Measurements from ENCODE around the gene ZNF618. TPM values are rescaled to one million over a fixed set of nuclear protein-coding genes. Genes with fewer than 3 reads are reported as not detected.

The ZNF618 gene
- total RNA-seq, 2 experiments from 2014 or later, result not detected

- H3K4me3 ChIP-seq (ENCODE audit: low read depth, low read length, poor library complexity, severe bottlenecking), result no peak overlapping the region
- intact Hi-C loops (cut with micrococcal nuclease; ENCODE audit: unreplicated experiment), result no loop called here
- TF ChIP-seq EZH2phosphoT487 (IDR thresholded peaks at IDR 0.05; ENCODE audit: borderline replicate concordance, low read depth, low read length) (no peak), CTCF (conservative IDR thresholded peaks at IDR 0.05; ENCODE audit: low read length) (no peak)
- H3K4me1 ChIP-seq (ENCODE audit: insufficient read depth, low read length, poor library complexity, severe bottlenecking), result no peaks in the 10 kb centered on the region
- no peaks in the 10 kb centered on the region for H4K20me1 ChIP-seq (ENCODE audit: insufficient read depth, low read length)
- ChIA-PET POLR2A (interaction anchor here (0.5 to 0.9 kb wide), 2 partner anchors 14 to 30 kb away, joined by 3 read pairs; no protein-coding TSS in a partner anchor), CTCF (ENCODE audit: unreplicated experiment) (no interaction called here)
- H3K36me3 ChIP-seq (ENCODE audit: insufficient read depth, low read length), result no peaks in the 10 kb centered on the region
- no peak overlapping the region for H2AFZ ChIP-seq (ENCODE audit: low read length)
- BruUV-seq (replicated peaks), result no TSS peak
- H3K9me3 ChIP-seq (ENCODE audit: low read length), result no peaks in the 10 kb centered on the region
- DNase-seq (ENCODE audit: low spot score), result no peak
- no peak overlapping the region for H3K27ac ChIP-seq (ENCODE audit: low read depth, low read length, poor library complexity, severe bottlenecking)
- H3K79me2 ChIP-seq (ENCODE audit: insufficient read depth, low read depth, low read length), result no peaks in the 10 kb centered on the region
- no peaks in the 10 kb centered on the region for H3K9me2 ChIP-seq (ENCODE audit: insufficient read depth, low read length)
- H3K4me2 ChIP-seq (ENCODE audit: low read length), result no peak overlapping the region
Observed at GRCh38 chr9:114003351-114003750, 127.2 kb downstream of the ZNF618 start.

DNA sequence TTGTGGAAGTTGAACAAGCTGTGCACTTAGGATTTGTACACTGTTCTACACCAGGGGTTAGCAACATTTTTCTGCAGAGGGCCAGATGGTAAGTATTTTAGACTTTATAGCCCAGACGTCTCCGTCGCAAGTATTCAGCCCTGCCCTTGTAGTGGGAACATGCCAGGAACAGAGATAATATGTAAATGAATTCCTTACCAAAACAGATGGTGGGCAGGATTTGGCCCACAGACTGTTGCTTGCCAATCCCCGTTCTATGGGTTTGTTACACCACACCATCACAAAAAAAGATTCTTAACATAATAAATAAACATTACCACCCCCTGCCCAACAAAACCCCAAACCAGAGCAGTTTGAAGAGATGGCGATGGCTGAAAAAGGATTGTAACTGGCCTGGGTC is 127.6 kb downstream of the ZNF618 start:
- DNase-seq (ENCODE audit: low spot score), result no peak
- no peaks in the 10 kb centered on the region for H4K20me1 ChIP-seq (ENCODE audit: insufficient read depth, low read length)
- TF ChIP-seq CTCF (conservative IDR thresholded peaks at IDR 0.05; ENCODE audit: low read length) (no peak), EZH2phosphoT487 (IDR thresholded peaks at IDR 0.05; ENCODE audit: borderline replicate concordance, low read depth, low read length) (no peak)
- ChIA-PET POLR2A (interaction anchor here (0.9 kb wide), 1 partner anchor 13 kb away, joined by 3 read pairs; no protein-coding TSS in a partner anchor), CTCF (ENCODE audit: unreplicated experiment) (no interaction called here)
- no peaks in the 10 kb centered on the region for H3K9me2 ChIP-seq (ENCODE audit: insufficient read depth, low read length)
- no peak overlapping the region for H2AFZ ChIP-seq (ENCODE audit: low read length)
- no peaks in the 10 kb centered on the region for H3K36me3 ChIP-seq (ENCODE audit: insufficient read depth, low read length)
- H3K4me2 ChIP-seq (ENCODE audit: low read length), result no peak overlapping the region
- intact Hi-C loops (cut with micrococcal nuclease; ENCODE audit: unreplicated experiment), result no loop called here
- no TSS peak for BruUV-seq (replicated peaks)
- H3K79me2 ChIP-seq (ENCODE audit: insufficient read depth, low read depth, low read length), result no peaks in the 10 kb centered on the region
- H3K4me1 ChIP-seq (ENCODE audit: insufficient read depth, low read length, poor library complexity, severe bottlenecking), result no peaks in the 10 kb centered on the region
- no peak overlapping the region for H3K4me3 ChIP-seq (ENCODE audit: low read depth, low read length, poor library complexity, severe bottlenecking)
- no peaks in the 10 kb centered on the region for H3K9me3 ChIP-seq (ENCODE audit: low read length)
- H3K27ac ChIP-seq (ENCODE audit: low read depth, low read length, poor library complexity, severe bottlenecking), result no peak overlapping the region

DNA sequence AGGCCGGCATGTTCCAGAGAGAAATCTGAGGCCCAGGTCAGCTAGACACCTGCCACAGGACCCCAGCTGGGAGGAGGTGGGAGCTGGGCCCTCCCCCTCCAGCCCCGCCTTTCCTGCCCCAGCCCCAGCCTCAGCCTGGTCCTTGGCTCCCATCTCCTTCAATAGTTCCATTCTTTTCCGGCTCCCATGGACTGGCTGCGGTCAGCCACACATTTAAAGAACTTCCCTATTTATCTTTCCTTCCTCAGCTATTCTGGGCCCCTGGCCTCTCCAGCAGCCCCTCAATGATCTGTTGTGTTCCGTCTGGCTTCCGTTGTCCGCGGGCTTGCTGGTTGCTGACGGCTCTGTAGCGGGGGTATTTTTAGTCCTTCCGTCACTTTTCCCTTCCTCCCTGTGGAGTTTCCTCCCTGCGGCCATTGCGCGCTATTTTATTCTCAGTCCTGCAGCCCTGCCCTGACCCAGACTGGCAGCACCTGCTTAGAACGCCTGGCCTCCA is 128.2 kb downstream of the ZNF618 start:
- BruUV-seq (replicated peaks), result no TSS peak
- H3K36me3 ChIP-seq (ENCODE audit: insufficient read depth, low read length), result no peaks in the 10 kb centered on the region
- no peak overlapping the region for H3K4me2 ChIP-seq (ENCODE audit: low read length)
- no peaks in the 10 kb centered on the region for H3K9me2 ChIP-seq (ENCODE audit: insufficient read depth, low read length)
- DNase-seq (ENCODE audit: low spot score), result no peak
- ChIA-PET CTCF (ENCODE audit: unreplicated experiment) (no interaction called here), POLR2A (no interaction called here)
- H4K20me1 ChIP-seq (ENCODE audit: insufficient read depth, low read length), result no peaks in the 10 kb centered on the region
- H3K4me1 ChIP-seq (ENCODE audit: insufficient read depth, low read length, poor library complexity, severe bottlenecking), result no peaks in the 10 kb centered on the region
- no peaks in the 10 kb centered on the region for H3K9me3 ChIP-seq (ENCODE audit: low read length)
- H3K79me2 ChIP-seq (ENCODE audit: insufficient read depth, low read depth, low read length), result no peaks in the 10 kb centered on the region
- H3K27ac ChIP-seq (ENCODE audit: low read depth, low read length, poor library complexity, severe bottlenecking), result no peak overlapping the region
- intact Hi-C loops (cut with micrococcal nuclease; ENCODE audit: unreplicated experiment), result no loop called here
- TF ChIP-seq EZH2phosphoT487 (IDR thresholded peaks at IDR 0.05; ENCODE audit: borderline replicate concordance, low read depth, low read length), result no peak
- no peak for TF ChIP-seq CTCF (conservative IDR thresholded peaks at IDR 0.05; ENCODE audit: low read length)
- H3K4me3 ChIP-seq (ENCODE audit: low read depth, low read length, poor library complexity, severe bottlenecking), result no peak overlapping the region
- H2AFZ ChIP-seq (ENCODE audit: low read length), result no peak overlapping the region
